Peyer's patch (tissue), 4 donors: Measurements from ENCODE around the gene GPC5. TPM values are rescaled to one million over a fixed set of nuclear protein-coding genes. Genes with fewer than 3 reads are reported as not detected.

Experiments used
- DNase-seq, 3 donors: peaks; one replicate each; pipeline ENCODE4 v3.0.0-alpha.2; 2017 to 2019
- H3K27ac ChIP-seq, 4 donors: fragments of 200-600 bp; sonication (generic); one replicate each; pipeline ENCODE4 v1.5.1; 2016 to 2019
- H3K27me3 ChIP-seq, 2 donors: fragments of 200-600 bp; sonication (generic); one replicate each; pipeline ENCODE4 v1.5.1; 2019
- H3K36me3 ChIP-seq, 3 donors: fragments of 200-600 bp; sonication (generic); one replicate each; pipeline ENCODE4 v1.5.1; 2016 to 2019
- H3K4me1 ChIP-seq, 4 donors: fragments of 200-600 bp; sonication (generic); one replicate each; pipeline ENCODE4 v1.5.1; 2016 to 2019
- H3K4me3 ChIP-seq, 4 donors: fragments of 200-600 bp; sonication (generic); 1 replicate in 3 of 4; 2 replicates in 1 of 4; pipeline ENCODE4 v1.5.1; 2016 to 2019; ENCODE audit warnings: mild to moderate bottlenecking in 1 of 4
- H3K9me3 ChIP-seq, 4 donors: fragments of 200-600 bp; sonication (generic); one replicate each; pipeline ENCODE4 v1.5.1; 2016 to 2019; ENCODE audit warnings: mild to moderate bottlenecking in 1 of 4
- POLR2A ChIP-seq, 2 donors: fragments of 450-650 bp; IDR thresholded peaks; one replicate each; pipeline ENCODE4 v1.5.1; 2017; ENCODE audit warnings: antibody characterized with exemption in 2 of 2, mild to moderate bottlenecking in 2 of 2, moderate library complexity in 2 of 2
- total RNA-seq, 4 donors: library from RNA; depleted of rRNA; stranded (reverse); fragments of >200 nt; gene quantifications; one replicate each; pipeline ENCODE4 v1.1.0, GENCODE V29; 2016
- TF ChIP-seq, protein P1 (sequence below), 6 experiments: fragments of 450-650 bp in 4 of 6; fragments of 200-600 bp in 2 of 6; sonication (generic) in 1 of 6; IDR thresholded peaks; one replicate each; pipeline ENCODE4 v1.5.1; 2017 to 2019; ENCODE audit warnings: antibody characterized with exemption in 6 of 6, mild to moderate bottlenecking in 3 of 6, moderate library complexity in 1 of 6

GPC5 gene
- total RNA-seq, 4 donors from 2014 or later: 4.1 TPM; not detected in 3

- H3K9me3 ChIP-seq: no peaks in the 10 kb centered on the region
- H3K27me3 ChIP-seq: no peaks in the 10 kb centered on the region
- no peak for TF ChIP-seq POLR2A (IDR thresholded peaks at IDR 0.05)
- TF ChIP-seq, protein P1, sequence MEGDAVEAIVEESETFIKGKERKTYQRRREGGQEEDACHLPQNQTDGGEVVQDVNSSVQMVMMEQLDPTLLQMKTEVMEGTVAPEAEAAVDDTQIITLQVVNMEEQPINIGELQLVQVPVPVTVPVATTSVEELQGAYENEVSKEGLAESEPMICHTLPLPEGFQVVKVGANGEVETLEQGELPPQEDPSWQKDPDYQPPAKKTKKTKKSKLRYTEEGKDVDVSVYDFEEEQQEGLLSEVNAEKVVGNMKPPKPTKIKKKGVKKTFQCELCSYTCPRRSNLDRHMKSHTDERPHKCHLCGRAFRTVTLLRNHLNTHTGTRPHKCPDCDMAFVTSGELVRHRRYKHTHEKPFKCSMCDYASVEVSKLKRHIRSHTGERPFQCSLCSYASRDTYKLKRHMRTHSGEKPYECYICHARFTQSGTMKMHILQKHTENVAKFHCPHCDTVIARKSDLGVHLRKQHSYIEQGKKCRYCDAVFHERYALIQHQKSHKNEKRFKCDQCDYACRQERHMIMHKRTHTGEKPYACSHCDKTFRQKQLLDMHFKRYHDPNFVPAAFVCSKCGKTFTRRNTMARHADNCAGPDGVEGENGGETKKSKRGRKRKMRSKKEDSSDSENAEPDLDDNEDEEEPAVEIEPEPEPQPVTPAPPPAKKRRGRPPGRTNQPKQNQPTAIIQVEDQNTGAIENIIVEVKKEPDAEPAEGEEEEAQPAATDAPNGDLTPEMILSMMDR (IDR thresholded peaks at IDR 0.05): no peak
- H3K4me1 ChIP-seq: no peaks in the 10 kb centered on the region
- H3K4me3 ChIP-seq: no peak overlapping the region
- DNase-seq: no peak
- H3K36me3 ChIP-seq: no peaks in the 10 kb centered on the region
- no peak overlapping the region for H3K27ac ChIP-seq
Measured at GRCh38 chr13:91567485-91568207, 169.2 kb downstream of the GPC5 start.

DNA sequence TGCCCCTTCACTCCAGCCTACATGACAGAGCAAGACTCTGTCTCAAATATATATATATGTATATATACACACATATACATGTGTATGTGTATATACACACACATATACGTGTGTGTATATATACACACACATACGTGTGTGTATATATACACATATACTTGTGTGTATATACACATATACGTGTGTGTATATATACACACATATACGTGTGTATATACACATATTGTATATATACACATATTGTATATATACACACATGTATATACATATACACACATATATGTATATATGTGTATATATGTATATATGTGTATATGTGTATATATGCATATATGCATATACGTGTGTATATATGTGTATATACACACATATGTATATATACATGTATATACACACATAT lies 173.3 kb downstream of the GPC5 start:
- H3K27me3 ChIP-seq: no peaks in the 10 kb centered on the region
- H3K36me3 ChIP-seq: no peaks in the 10 kb centered on the region
- no peak for DNase-seq
- H3K4me3 ChIP-seq: no peak overlapping the region
- H3K27ac ChIP-seq: no peak overlapping the region
- H3K9me3 ChIP-seq: no peaks in the 10 kb centered on the region
- no peaks in the 10 kb centered on the region for H3K4me1 ChIP-seq
- TF ChIP-seq POLR2A (IDR thresholded peaks at IDR 0.05): no peak
- TF ChIP-seq, protein P1 (IDR thresholded peaks at IDR 0.05): no peak

DNA sequence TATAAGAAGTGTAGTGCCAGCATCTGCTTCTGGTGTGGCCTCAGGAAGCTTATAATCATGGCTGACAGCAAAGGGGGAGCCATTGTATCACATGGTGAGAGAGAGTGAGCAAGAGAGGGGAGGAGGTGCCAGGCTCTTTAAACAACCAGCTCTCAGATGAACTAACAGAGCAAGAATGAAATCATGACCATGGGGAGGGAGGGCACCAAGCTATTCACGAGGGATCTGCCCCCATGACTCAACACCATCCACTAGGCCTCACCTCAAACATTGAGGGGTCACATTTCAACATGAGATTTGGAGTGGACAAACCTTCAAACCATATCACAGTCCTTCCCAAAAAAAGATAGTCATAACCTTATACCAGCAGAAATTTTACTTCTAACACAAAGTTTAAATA lies 174.0 kb downstream of the GPC5 start:
- no peak for DNase-seq
- Histone ChIP-seq H3K36me3 (no peaks in the 10 kb centered on the region), H3K27me3 (no peaks in the 10 kb centered on the region), H3K4me3 (no peak overlapping the region), H3K9me3 (no peaks in the 10 kb centered on the region), H3K27ac (no peak overlapping the region), H3K4me1 (no peaks in the 10 kb centered on the region)
- TF ChIP-seq, protein P1 (IDR thresholded peaks at IDR 0.05): no peak
- TF ChIP-seq POLR2A (IDR thresholded peaks at IDR 0.05): no peak

DNA sequence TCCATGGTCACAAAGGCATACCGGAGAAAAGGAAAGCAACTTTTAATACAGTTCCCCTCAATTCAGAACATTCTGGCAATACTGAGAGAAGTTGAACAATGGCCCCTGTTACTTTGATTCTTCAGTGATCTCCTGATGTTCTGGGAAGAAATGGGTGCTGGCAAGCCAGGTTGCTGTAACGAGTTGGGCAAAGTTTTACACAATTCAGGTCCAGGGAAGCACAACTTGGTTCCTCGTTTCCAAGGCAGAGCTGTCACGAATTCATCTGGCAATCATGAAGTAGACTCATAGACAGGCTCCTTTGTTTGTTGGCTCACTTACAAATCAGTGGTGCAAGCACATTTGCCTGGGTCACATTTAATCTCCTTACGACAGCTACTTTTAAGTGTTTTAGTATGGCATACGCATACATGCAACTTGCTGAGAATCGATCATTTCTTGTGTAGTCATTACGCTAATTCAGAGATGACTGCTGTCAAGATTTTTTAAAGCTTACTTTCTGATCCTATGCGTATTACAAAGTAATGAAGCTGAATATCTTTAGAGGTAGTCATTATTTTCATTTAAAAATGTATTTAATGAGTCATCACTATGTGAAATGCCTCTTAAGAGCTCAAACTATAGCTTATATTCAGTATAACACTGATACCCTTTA lies 174.7 kb downstream of the GPC5 start:
- Histone ChIP-seq H3K36me3 (no peaks in the 10 kb centered on the region), H3K9me3 (no peaks in the 10 kb centered on the region), H3K27me3 (no peaks in the 10 kb centered on the region), H3K4me1 (no peaks in the 10 kb centered on the region), H3K27ac (no peak overlapping the region), H3K4me3 (no peak overlapping the region)
- DNase-seq: no peak
- TF ChIP-seq, protein P1 (IDR thresholded peaks at IDR 0.05): no peak
- TF ChIP-seq POLR2A (IDR thresholded peaks at IDR 0.05): no peak

DNA sequence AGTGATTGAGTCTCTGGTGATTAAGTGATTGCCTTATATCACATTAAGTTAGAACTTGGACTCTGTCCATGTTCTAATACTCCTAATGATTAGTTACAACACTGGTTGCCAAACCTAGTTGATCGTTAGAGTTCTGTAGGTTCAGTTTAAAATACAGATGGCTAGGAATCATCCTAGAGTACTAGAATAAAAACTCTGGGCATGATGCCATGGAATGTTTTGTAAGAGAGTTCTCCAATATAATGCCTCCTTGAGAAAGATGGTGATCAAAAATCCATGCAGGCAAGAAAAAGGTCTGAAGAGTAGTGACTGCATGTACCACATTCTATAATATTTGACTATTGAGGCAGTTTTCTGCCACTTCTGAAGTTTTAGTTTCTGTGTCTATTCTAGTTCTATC lies 176.3 kb downstream of the GPC5 start:
- TF ChIP-seq, protein P1 (IDR thresholded peaks at IDR 0.05): no peak
- no peak for TF ChIP-seq POLR2A (IDR thresholded peaks at IDR 0.05)
- Histone ChIP-seq H3K27me3 (no peaks in the 10 kb centered on the region), H3K36me3 (no peaks in the 10 kb centered on the region), H3K9me3 (no peaks in the 10 kb centered on the region), H3K4me1 (no peaks in the 10 kb centered on the region), H3K27ac (no peak overlapping the region), H3K4me3 (no peak overlapping the region)
- no peak for DNase-seq
